GM12878 (cell line): ENCODE measurements around the gene CFDP1. TPM values are rescaled to one million over a fixed set of nuclear protein-coding genes. Genes with fewer than 3 reads are reported as not detected.

ENCODE experiments used
- ATAC-seq: fragments of 200-7000 bp; cut with Tn5 transposase; 3 replicates; pipeline ENCODE4 v1.9.1; 2020; ENCODE audit warnings: mild to moderate bottlenecking, moderate library complexity
- BruUV-seq: library from RNA; stranded (reverse); fragments of 400-500 nt; replicated peaks from 2 replicates; lab custom pipeline; 2021; lab: Mats Ljungman, UMichigan
- CTCF ChIA-PET: fragments of 300-600 bp; sonication (Branson Sonifier 250); formaldehyde crosslinking; extraction: SDS; loops from one replicate; lab custom pipeline; 2021; ENCODE audit warnings: inconsistent platforms; lab: Yijun Ruan, JAX
- POLR2A ChIA-PET: fragments of 350-600 bp; formaldehyde crosslinking; extraction: SDS; loops from one replicate; lab custom pipeline; 2021; ENCODE audit warnings: inconsistent platforms; lab: Charles Lee
- RAD21 ChIA-PET: fragments of 300-600 bp; sonication (Branson Sonifier 250); formaldehyde crosslinking; loops from one replicate; lab custom pipeline; 2023; ENCODE audit warnings: antibody characterized with exemption; ENCODE audit not compliant: unreplicated experiment; lab: Charles Lee
- SMC1A ChIA-PET: fragments of 300-600 bp; sonication (Branson Sonifier 250); formaldehyde crosslinking; loops from one replicate; lab custom pipeline; 2023; ENCODE audit not compliant: unreplicated experiment, uncharacterized antibody; lab: Charles Lee
- DNase-seq: peaks from one replicate; pipeline ENCODE4 v3.0.0-alpha.2; 2011; ENCODE audit warnings: low read depth, low spot score
- FAIRE-seq: peaks from 3 replicates; lab custom pipeline; 2011; peaks lifted over from hg19 to GRCh38; lab: Jason Lieb, UNC
- H2AFZ ChIP-seq: 2 replicates; pipeline ENCODE4 v1.6.0; 2011; ENCODE audit warnings: low read depth, low read length, control low read depth; ENCODE audit not compliant: control insufficient read depth
- H3K27ac ChIP-seq: 2 replicates; pipeline ENCODE4 v1.5.1; 2011; ENCODE audit warnings: control low read depth; ENCODE audit not compliant: control insufficient read depth, insufficient read depth
- H3K27me3 ChIP-seq, 2 experiments: replicated peaks in 1 of 2; 2 replicates each; pipeline versions ENCODE4 v1.6.0 to v1.6.1; 2011; ENCODE audit warnings: low read length in 1 of 2; ENCODE audit not compliant: control insufficient read depth in 2 of 2, insufficient read depth in 2 of 2
- H3K36me3 ChIP-seq, 2 experiments: 2 replicates each; pipeline ENCODE4 v1.5.1; 2011; ENCODE audit warnings: low read length in 1 of 2; ENCODE audit not compliant: control insufficient read depth in 2 of 2, insufficient read depth in 2 of 2
- H3K4me1 ChIP-seq: 2 replicates; pipeline ENCODE4 v1.6.1; 2011; ENCODE audit warnings: mild to moderate bottlenecking, low read length, moderate library complexity, mixed read lengths; ENCODE audit not compliant: control insufficient read depth, insufficient read depth
- H3K4me2 ChIP-seq: 2 replicates; pipeline ENCODE4 v1.6.0; 2011; ENCODE audit warnings: control low read depth; ENCODE audit not compliant: control insufficient read depth, insufficient read depth
- H3K4me3 ChIP-seq: fragments of 200-600 bp; sonication (generic); 2 replicates; pipeline ENCODE4 v1.5.1; 2016
- H3K79me2 ChIP-seq: 2 replicates; pipeline ENCODE4 v1.6.0; 2011; ENCODE audit warnings: low read length; ENCODE audit not compliant: control insufficient read depth, insufficient read depth
- H3K9ac ChIP-seq: 2 replicates; pipeline ENCODE4 v1.8.0; 2011; ENCODE audit warnings: low read length, control low read depth, mixed read lengths; ENCODE audit not compliant: control insufficient read depth, insufficient read depth
- H3K9me3 ChIP-seq: replicated peaks from 3 replicates; pipeline ENCODE4 v1.5.1; 2011; ENCODE audit warnings: mild to moderate bottlenecking, low read length; ENCODE audit not compliant: control insufficient read depth, insufficient read depth
- H4K20me1 ChIP-seq: 2 replicates; pipeline ENCODE4 v1.6.0; 2011; ENCODE audit not compliant: control insufficient read depth, insufficient read depth
- CHD1 ChIP-seq: IDR thresholded peaks from 2 replicates; pipeline ENCODE4 v1.6.1; 2012; ENCODE audit warnings: low read depth, low read length, improper control_type of control experiment
- KDM1A ChIP-seq: fragments of 200-600 bp; sonication (generic); IDR thresholded peaks from 2 replicates; pipeline ENCODE4 v1.6.1; 2016; ENCODE audit warnings: borderline replicate concordance
- NBN ChIP-seq: fragments of 450-650 bp; IDR thresholded peaks from 2 replicates; pipeline ENCODE4 v1.6.1; 2016
- NR2F1 ChIP-seq: fragments of 450-650 bp; conservative IDR thresholded peaks from 2 replicates; pipeline ENCODE4 v1.6.1; 2017; ENCODE audit warnings: mild to moderate bottlenecking
- RB1 ChIP-seq: fragments of 450-650 bp; formaldehyde crosslinking; IDR thresholded peaks from 2 replicates; pipeline ENCODE4 v1.6.1; 2017; ENCODE audit warnings: mild to moderate bottlenecking, borderline replicate concordance
- RCOR1 ChIP-seq: conservative IDR thresholded peaks from 2 replicates; pipeline ENCODE4 v1.6.1; 2012; ENCODE audit warnings: low read depth, low read length, improper control_type of control experiment
- STAT3 ChIP-seq: IDR thresholded peaks from 2 replicates; pipeline ENCODE4 v1.6.1; 2011; ENCODE audit warnings: low read depth, low read length, improper control_type of control experiment
- YBX1 ChIP-seq: fragments of 450-650 bp; IDR thresholded peaks from 2 replicates; pipeline ENCODE4 v1.6.1; 2016; ENCODE audit warnings: antibody characterized with exemption
- WGBS: methylation state at CpG from one replicate; pipeline ENCODE4 v1.1.6; 2016; ENCODE audit warnings: low lambda C conversion rate; ENCODE audit not compliant: insufficient replicate concordance, insufficient coverage; ENCODE audit errors: missing lambda C conversion rate; 5-methylcytosine and 5-hydroxymethylcytosine counted together
- in situ Hi-C: fragments of 300-500 bp; cut with MboI; formaldehyde crosslinking; loops from 9 replicates; pipeline ENCODE4 v1.14.3; 2018; ENCODE audit warnings: mixed read lengths
- intact Hi-C: fragments of 100-400 bp; cut with micrococcal nuclease; formaldehyde crosslinking; loops from one replicate; pipeline ENCODE4 v1.14.2; 2022; ENCODE audit not compliant: unreplicated experiment
- polyA plus RNA-seq, 11 experiments: library from polyadenylated mRNA; depleted of rRNA in 4 of 11; unstranded in 6 of 11; stranded (reverse) in 5 of 11; fragments of >200 nt; fragmentation: Nextera tagmentation in 4 of 11; fragmentation: Illumina TruSeq in 1 of 11; extraction: Ambion mirVana in 4 of 11; extraction: Trizol in 1 of 11; gene quantifications; 1 replicate in 1 of 11; 2 replicates in 10 of 11; pipeline versions ENCODE4 v1.2.1 to v1.2.3, GENCODE V29; 2011 to 2016; ENCODE audit warnings: inconsistent platforms in 2 of 11, missing spikeins in 2 of 11, low read depth in 1 of 11
- total RNA-seq, 4 experiments: library from RNA; depleted of rRNA in 3 of 4; stranded (reverse); fragments of >200 nt in 3 of 4; fragmentation: Illumina TruSeq in 1 of 4; extraction: Trizol in 1 of 4; gene quantifications; 2 replicates each; pipeline versions ENCODE4 v1.2.1 to v1.2.3, GENCODE V29; 2013 to 2021
- TF ChIP-seq, protein P1 (sequence below): IDR thresholded peaks from 2 replicates; pipeline ENCODE4 v1.6.1; 2012; ENCODE audit warnings: low read depth, low read length, improper control_type of control experiment

CFDP1 gene
- total and polyA plus RNA-seq, 10 of the 15 experiments (the other 5 are each of a cell fraction or from before 2014, with no cell fraction given), result 22.3 to 64.8 (median 36.7) TPM

DNA sequence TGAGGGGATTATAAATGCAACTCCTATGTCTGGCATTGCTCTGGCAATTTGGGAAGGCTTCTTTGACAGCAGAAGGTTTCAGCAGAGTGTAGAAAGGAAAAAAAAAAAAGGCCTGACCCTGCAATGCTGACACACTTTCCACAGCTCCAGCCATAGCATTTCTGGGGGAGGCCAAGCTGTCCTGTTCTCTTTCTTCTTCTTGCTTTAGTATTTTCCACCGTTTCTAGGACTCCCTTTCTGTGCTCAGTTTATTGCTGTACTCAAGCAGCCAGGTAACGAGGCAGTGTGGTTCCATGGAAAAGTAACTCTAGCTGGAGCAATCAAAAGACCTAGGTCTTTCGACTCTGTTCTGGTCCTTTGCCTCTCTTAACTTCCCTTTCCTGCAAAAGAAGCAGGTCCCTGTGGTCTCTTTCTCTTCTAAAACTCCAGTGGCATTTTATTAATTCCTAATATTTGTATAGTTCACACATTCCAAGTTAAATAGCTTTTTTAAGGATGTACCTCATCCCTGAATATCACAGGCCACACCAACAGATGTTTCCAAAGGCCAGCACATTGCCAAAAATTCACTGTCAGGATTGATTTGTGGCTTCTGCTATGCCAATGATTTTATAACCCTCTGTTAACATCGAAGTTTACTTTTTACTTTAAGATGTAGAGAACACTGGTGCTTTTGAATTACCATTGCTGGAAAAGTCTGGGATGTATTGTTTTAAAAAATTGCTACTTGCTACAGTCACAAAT, 91.6 kb downstream of the CFDP1 start:
- no peaks in the 10 kb centered on the region for H3K27me3 ChIP-seq
- no peak overlapping the region for H3K27ac ChIP-seq
- H3K4me2 ChIP-seq, result no peak overlapping the region
- H3K9me3 ChIP-seq, result no peaks in the 10 kb centered on the region
- intact Hi-C loops (no loop called here), in situ Hi-C loops (no loop called here)
- no peak overlapping the region for H2AFZ ChIP-seq
- H3K36me3 ChIP-seq, result no peaks in the 10 kb centered on the region
- no peak overlapping the region for H3K9ac ChIP-seq
- no peaks in the 10 kb centered on the region for H4K20me1 ChIP-seq
- SMC1A ChIA-PET, result interaction anchor here (1.0 to 1.3 kb wide), 2 partner anchors 15 to 31 kb away, joined by 3 read pairs; no protein-coding TSS in a partner anchor
- 72% methylated on average over 4 of the region's 4 CpGs for WGBS
- H3K4me3 ChIP-seq, result no peak overlapping the region
- CTCF ChIA-PET, result interaction anchor here (1.0 kb wide), 1 partner anchor 8 kb away, joined by 3 read pairs; no protein-coding TSS in a partner anchor
- H3K79me2 ChIP-seq, result no peaks in the 10 kb centered on the region
- FAIRE-seq (no peak), ATAC-seq (no peak), DNase-seq (no peak)
- RAD21 ChIA-PET, result no interaction called here
- POLR2A ChIA-PET, result no interaction called here
- no peak for TF ChIP-seq CHD1
- no peak for TF ChIP-seq YBX1
- no peak for TF ChIP-seq KDM1A
- TF ChIP-seq NR2F1, result no peak
- TF ChIP-seq, protein P1, sequence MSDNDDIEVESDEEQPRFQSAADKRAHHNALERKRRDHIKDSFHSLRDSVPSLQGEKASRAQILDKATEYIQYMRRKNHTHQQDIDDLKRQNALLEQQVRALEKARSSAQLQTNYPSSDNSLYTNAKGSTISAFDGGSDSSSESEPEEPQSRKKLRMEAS, result no peak
- no peak for TF ChIP-seq STAT3
- TF ChIP-seq RCOR1, result no peak
- TF ChIP-seq RB1, result no peak
- no peak for TF ChIP-seq NBN
- no TSS peak for BruUV-seq
- no peaks in the 10 kb centered on the region for H3K4me1 ChIP-seq
